GM11168 (cell line): ENCODE measurements around the gene ZCWPW1.
"Not testable (repeated sequence)": the region's sequence is repeated elsewhere in the genome, so short reads cannot be mapped to it uniquely, and the experiment has no call there.

Experiments used
- in situ Hi-C: fragments of 300-500 bp; cut with MboI; formaldehyde crosslinking; loops from one replicate; pipeline ENCODE4 v1.12.0; 2022; ENCODE audit warnings: low sequenced_read_pairs; ENCODE audit not compliant: unreplicated experiment

ZCWPW1 gene

GRCh38 chr7:100363797-100364196 lies 64.7 kb downstream of the ZCWPW1 start:
- in situ Hi-C loops, result not testable (repeated sequence)

GRCh38 chr7:100363098-100363497 lies 65.4 kb downstream of the ZCWPW1 start:
- in situ Hi-C loops, result no loop called here

GRCh38 chr7:100360135-100360854 lies 68.2 kb downstream of the ZCWPW1 start:
- in situ Hi-C loops, result no loop called here

- in situ Hi-C loops, result loop anchor here (10.0 kb wide), 1 partner anchor 46 kb away; no protein-coding TSS in a partner anchor
These were observed 69.7 kb downstream of the ZCWPW1 start for GRCh38 chr7:100358857-100359212.

- in situ Hi-C loops, result loop anchor here (10.0 kb wide), 1 partner anchor 47 kb away; no protein-coding TSS in a partner anchor
These were observed 70.3 kb downstream of the ZCWPW1 start, which contains the start of gene PILRB for GRCh38 chr7:100358027-100358856. Gene PILRB, plus strand, starts transcription at chr7:100358117. Its CDS starts 186 bp downstream, at chr7:100358303.

- in situ Hi-C loops, result loop anchor here (10.0 kb wide), 1 partner anchor 48 kb away; no protein-coding TSS in a partner anchor
These were observed 71.4 kb downstream of the ZCWPW1 start for GRCh38 chr7:100357131-100357561.

- in situ Hi-C loops, result loop anchor here (10.0 kb wide), 1 partner anchor 48 kb away; no protein-coding TSS in a partner anchor
These were observed 72.0 kb downstream of the ZCWPW1 start for GRCh38 chr7:100356416-100357068.

GRCh38 chr7:100353685-100354330 lies 74.7 kb downstream of the ZCWPW1 start:
- in situ Hi-C loops, result loop anchor here (10.0 kb wide), 1 partner anchor 51 kb away; no protein-coding TSS in a partner anchor

GRCh38 chr7:100352984-100353684 lies 75.4 kb downstream of the ZCWPW1 start:
- in situ Hi-C loops, result loop anchor here (10.0 kb wide), 1 partner anchor 52 kb away; no protein-coding TSS in a partner anchor

- in situ Hi-C loops, result loop anchor here (10.0 kb wide), 1 partner anchor 52 kb away; no protein-coding TSS in a partner anchor
These were observed 76.2 kb downstream of the ZCWPW1 start for GRCh38 chr7:100352230-100352781.

GRCh38 chr7:100351657-100352058 lies 76.8 kb downstream of the ZCWPW1 start:
- in situ Hi-C loops, result loop anchor here (10.0 kb wide), 1 partner anchor 53 kb away; no protein-coding TSS in a partner anchor
